Measurements from ENCODE around the gene TMEM220.
"Not testable (repeated sequence)": the region's sequence is repeated elsewhere in the genome, so short reads cannot be mapped to it uniquely, and the experiment has no call there.

The TMEM220 gene

DNA sequence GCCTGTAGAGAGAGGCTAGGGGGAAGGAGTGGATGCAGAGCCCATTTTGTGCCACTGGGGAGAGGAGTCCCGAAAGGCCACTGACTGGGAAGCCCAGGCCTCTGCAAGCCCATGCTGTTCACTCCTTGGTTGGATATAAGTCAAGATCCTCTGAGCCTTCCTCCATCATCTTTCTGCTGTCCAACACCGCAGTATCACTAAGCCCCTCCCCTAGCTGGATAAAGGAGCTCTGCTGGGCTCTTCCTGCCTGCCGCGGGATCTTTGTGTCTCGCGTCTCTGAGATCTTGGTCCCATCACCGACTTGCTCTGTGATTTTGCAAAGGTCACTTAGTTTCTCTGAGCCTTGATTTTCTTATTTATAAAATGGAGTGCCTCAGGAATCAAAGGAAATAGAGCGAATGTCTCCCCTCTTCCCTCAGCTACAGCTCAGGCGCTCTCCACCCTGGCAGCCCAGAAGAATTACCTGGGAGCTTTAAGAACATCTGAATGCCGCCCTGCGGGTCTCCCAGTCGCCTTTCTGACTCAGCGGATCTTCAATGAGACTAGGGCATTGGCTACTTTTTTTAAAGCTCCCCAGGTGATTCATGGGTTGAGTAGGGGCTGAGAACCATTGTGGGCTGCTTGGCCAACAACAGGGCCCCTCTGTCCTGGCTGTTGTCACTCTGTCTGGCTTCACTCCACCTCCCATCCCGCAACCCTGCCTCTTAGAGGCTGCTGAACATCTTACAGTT lies 25.2 kb upstream of the TMEM220 start:
- no peak for DNase-seq (ENCODE audit: low read depth)

DNA sequence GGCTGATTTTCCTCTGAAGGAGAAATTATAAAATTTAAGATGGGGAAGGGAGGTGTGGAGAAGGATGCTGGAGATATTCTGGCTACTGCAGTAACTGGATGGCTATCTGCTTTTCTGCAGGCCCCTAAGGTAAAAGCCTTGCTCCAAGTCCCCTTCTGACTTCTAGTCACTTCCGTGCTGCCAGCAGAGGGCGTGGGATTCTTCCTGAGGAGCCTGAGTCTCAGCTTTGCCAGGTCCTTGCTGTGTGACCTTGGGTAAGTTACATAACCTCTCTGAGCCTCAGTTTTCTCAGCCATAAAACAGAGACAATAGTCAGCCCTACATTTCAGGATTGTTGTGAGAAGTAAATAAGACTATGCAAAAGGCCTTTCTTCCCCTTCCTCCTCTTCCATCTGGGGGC lies 24.3 kb upstream of the TMEM220 start:
- no peak for DNase-seq (ENCODE audit: low read depth)

DNA sequence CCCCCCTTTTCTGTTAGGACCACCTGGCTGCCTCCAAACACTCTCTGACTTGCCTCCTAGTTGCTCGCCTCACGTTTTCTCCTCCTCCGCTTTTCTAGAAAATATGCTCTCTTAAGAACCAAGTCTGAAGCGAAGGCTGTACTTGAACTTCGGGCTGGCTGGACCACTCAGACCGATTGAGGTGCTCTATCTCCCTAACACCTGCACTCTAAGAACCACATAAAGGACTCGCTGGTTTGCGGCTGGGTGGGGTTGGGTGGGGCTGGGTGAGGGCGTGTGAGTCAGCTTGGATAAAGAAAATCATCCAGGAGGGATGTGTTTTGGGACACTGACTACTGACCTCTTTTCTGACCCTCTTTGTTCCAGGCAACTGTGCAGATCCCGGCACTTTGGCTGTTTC lies 22.9 kb upstream of the TMEM220 start:
- DNase-seq (ENCODE audit: low read depth) = no peak

DNA sequence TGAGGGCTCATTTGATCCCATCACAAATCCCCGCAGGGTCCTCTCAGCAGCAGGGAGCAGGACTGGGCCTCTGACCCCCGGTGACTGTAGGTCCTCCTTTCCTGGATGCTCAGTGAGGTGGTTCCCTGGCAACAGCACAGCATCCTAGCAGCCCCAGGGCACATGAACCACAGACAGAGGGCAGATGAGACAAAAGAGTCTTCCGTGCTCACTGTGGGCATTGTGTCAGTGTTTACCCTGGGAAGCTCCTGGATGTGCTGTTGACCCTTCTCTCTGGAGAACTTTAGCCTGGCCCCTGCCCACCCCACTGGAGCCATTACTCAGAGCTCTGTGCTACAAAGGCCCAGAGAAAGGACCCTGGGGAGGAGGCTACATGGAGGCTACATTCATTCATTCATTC lies 21.7 kb upstream of the TMEM220 start:
- DNase-seq (ENCODE audit: low read depth) = no peak

DNA sequence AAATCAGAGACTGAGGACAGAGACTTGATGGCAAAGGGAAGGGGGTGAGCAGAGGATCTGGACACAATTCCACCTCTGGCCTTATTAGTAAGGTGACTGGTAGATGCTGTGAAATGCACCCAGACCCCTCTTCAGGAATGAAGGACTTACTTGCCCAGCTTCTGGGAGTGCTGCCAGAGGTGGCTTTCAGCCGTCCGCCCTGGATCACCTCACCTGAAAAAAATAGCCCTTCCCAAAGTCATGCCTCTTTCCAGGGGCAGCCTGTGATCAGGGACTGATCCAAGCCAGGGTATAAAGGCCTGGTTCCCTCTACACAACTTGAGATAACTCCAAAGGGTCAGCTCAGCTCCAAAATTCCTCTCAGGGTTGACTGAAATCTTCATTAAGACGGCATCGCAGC lies 20.4 kb upstream of the TMEM220 start:
- DNase-seq (ENCODE audit: low read depth) = no peak

DNA sequence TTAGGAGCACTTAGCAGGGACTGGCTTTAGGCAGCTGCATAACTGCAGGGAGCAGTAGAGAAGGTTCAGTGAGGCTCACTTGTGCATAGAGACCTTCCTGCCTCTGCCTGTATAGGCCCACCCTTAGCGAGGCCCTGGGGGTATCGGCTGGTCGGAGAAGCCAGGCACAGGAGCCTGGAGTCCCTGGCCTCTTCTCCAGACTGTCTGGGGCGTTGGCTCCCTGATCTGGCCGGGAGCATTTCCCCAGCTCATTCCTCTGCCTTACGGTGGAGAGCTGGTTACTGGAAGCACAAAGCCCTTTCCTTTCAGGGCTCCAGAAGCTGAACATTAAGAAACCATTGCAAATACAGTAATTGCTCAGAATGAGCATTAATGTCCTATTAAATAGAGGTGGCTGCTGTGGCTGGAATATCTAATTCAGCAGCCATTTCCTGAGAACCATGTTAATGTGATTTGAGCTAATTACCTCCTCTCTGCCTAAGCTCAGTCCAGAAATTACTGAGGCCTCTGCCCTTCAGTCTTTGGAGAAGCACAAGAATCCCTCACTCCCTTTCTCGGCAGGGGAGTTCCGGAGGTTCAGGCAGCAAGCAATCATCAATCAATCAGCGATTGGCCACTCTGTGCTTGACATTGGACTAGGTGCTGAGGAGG lies 18.8 kb upstream of the TMEM220 start:
- no peak for DNase-seq (ENCODE audit: low read depth)

DNA sequence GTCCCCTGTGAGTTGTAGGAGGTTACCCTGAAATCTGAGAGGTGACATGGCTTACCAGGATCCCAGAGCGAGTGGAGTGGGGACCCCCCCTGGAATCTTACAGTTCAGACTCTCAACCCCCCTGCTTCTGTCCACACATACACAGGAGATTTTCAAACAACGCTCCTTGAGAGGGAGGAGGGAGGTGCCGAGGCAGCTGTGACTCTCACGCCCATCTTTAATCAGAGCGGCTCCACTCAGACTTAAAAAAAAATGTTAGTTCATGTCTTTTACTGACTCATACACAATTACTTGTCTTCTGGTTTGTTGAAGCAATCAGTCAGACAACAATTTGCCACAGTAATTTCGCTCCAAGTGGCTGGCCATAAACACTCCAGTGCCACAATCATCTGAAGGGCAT lies 15.4 kb upstream of the TMEM220 start:
- no peak for DNase-seq (ENCODE audit: low read depth)

DNA sequence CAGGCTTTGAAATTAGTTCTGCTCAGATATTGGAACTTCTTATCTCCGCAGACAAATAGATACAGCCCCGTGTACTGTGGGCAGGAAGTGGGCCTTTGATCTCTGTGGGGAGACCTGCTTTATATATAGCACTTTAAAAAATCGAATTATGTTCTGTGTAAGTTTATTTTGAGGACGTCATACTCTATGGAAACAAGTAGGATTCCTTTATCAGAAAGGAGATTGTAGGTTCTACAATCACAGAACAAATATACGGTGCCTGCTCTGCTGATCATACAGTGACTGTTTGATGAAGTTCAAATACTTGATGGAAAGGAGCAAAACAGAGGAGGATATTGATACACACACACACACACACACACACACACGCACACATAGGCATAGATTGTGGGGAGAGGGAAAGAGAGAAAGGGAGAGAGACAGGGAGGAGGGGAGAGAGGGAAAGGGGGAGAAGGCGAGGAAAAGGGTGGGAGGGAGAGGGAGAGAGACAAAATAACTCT lies 14.7 kb upstream of the TMEM220 start:
- DNase-seq (ENCODE audit: low read depth) = no peak

DNA sequence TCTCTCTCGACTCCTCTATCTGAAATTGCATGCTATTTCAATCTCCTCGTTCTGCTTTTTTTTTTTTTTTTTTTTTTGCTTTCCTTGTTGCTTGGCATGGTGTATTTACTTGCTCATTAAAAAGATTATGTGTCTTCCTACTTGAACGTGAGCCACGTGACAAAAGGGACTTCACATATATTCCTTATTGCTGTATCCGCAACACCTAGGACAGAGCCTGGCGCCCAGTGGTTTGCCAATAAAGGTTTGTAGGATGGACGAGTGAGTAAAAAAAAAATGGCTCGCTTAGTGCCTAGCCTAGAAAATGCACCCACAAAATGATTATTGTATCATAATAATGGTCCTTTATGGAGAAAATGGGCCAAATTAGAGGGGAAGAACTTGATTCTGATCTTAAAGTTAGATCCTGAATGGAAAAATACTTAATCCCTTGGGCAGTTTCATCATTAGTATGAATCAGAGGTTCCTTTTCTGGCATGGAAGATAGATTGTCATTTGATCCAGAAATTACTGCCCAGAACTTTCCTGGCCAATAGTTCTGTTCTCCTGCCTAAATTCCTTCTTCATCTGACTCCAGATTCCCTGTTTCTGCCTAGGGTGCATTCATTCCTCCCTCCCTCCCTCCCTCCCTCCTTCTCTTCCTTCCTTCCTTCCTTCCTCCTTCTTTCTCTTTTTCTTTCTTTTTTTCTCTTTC lies 13.6 kb upstream of the TMEM220 start:
- DNase-seq (ENCODE audit: low read depth) = no peak

DNA sequence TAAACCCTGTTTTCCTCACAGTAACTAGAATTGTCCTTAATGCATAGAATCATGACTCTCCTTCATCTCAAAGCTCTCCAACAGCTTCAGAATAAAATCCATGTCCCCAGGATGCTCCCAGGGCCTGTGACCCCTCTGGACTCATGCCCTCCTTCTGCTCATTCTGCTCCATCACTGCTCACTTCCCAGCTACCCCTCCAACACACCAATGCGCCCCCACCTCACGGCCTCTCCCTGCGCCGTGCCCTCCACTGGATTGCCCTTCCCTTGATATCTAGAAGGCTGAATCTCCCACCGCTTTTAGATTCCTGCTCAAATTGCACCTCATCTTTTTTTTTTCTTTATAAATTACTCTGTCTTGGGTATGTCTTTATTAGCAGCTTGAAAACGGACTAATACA lies 12.6 kb upstream of the TMEM220 start:
- no peak for DNase-seq (ENCODE audit: low read depth)

DNA sequence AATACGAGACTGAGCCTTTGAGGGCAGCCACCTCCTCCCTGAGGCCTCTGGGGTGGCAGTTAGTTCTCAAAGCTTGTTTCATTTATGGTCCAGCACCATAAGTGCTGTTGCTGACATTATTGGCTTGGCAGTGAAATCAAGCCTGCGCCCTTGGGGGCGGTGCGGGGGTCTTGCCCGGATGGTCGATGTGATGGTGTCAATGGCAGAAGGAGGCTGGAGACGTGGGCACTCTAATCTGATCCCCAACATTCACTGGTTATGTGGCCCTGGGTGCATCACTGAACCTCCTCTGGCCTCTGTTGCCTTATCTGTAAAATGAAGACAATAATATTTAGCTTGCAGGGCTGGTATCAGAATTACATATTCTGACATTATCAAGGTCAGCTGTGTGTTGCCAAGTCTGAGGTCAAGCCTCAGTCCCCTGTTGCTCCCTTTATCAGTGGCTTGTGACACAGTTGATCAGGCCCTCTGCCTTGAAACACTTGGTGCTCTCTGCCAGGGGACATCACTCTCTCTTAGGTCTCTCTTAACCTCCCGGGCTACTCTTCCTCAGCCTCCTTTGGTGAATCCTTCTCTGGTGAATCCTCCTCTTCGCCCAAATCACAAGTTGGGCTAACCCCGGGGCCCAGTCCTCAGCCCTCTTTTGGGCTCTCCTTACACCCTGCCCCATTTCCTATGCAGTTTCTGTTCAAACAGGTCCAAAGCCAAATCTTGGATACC lies 11.8 kb upstream of the TMEM220 start:
- DNase-seq (ENCODE audit: low read depth) = no peak

DNA sequence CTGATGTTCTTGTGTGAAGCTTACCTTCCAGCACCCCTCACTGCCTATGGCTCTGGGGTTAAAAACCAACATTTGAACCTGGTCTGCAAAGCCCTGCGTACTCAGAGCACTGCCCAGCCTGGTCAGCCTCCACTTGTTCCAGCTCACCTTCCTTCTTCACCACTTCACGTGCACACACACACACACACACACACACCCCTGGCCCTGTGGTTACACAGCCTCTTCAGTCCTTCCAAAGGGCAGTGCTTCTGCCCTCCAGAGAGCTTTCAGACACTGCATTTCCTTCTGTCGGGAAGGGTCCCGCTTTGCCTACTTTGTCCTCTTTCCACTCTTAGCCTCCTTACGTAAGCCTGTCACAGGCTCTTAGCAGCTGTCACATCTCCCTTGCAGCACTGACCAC lies 9.6 kb upstream of the TMEM220 start:
- no peak for DNase-seq (ENCODE audit: low read depth)

DNA sequence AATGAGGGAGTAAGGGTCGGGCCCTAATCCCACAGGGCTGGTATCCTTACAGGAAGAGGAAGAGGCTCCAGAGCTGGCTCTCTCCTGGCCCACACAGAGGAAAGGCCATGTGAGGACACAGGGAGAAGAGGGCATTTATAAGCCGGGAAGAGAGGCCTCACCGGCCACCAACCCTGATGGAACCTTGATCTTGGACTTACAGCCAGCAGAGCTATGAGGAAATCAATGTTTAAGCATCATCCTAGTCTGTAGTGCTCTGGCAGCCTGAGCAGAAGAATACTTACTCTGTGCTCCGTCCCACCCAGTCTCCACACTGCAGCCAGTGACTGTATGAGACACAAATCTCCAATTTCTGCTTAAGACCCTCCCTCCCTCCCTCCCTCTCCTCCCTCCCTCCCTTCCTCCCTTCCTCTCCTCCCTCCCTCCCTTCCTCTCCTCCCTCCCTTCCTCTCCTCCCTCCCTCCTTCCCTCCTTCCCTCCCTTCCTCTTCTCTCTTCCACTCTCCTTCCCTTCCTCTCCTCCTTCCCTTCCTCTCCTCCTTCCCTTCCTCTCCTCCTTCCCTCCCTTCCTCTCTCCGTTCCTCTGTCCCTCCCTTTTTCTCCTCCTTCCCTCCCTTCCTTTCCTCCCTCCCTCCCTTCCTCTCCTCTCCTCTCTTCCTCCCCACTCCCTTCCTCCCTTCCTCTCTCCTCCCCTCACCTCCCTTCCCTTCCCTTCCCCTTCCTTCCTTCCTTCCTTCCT lies 8.9 kb upstream of the TMEM220 start:
- DNase-seq (ENCODE audit: low read depth) = no peak

DNA sequence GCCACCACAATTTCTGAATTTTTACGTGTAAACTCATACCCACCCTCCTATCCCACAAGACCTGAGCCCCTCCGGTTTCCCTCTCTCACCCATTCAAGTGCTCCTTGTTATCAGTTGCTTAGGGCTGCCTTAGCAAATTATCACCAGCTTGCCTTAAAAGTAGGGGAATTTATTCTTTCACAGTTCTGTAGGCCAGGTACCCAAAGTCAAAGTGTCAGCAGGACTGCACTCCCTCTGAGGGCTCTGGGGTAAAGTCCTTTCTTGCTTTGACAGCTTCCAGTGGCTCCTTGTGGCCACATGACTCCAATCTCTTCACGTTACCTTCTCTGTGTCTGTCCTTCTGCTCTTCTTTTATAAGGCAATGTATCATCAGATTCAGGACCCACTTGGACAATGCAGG lies 7.9 kb upstream of the TMEM220 start:
- DNase-seq (ENCODE audit: low read depth) = no peak

DNA sequence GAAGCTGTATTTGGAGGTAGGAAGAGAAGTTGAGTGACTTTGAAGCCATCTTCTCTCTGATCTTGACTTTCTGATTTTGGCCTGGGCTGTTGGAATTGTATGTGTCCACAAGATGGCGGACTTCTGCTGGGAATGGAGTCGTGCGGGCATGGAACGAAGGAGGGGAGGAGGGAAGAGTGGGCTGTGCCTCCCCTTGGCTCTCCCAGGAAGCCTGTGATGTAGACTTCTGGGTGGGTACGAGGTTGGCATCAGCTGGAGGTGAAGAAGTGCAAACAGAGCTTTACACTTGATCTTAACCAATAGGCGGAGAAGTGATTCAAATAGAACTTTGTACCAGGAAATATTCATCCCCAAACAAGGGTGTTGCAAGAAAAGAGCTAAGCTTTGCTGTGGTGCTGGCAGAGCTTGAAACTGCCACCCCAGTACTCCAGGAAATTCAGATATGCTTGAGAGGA lies 7.4 kb upstream of the TMEM220 start:
- no peak for DNase-seq (ENCODE audit: low read depth)

DNA sequence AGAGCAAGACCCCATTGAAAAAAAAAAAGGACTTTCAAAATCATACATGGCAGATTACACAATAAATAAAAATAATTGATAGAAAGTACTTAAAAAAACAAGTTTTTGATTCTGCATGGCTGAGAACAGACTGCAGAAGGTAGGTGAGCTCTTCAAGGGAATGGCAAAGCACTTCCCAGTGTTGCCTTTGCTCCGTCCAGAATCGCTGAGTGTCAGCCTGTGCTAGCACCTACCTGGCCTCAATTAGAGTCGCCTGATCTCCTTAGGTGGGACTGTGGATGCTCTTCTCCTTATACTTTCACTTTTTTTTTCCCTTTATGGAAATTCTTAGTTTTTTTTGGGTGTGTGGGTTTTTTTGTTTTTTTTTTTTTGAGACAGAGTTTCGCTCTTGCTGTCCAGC lies 6.0 kb upstream of the TMEM220 start:
- no peak for DNase-seq (ENCODE audit: low read depth)

DNA sequence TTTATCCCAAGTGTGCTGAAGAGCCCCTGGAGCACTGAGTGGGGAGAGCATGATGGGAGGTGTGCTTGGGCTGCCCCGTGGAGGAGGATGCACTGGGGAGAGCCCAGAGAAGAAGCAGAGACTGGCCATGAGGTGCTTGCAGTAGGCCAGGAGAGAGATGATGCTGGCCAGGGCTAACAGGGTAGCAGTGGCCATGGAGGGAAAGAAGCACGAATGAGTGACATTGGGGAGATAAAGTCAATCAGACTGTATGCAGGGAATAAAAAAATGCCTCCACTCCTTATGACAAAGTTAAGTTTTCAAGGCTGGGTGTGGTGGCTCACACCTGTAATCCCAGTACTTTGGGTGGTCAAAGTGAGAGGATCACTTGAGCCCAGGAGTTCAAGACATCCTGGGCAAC lies 5.4 kb upstream of the TMEM220 start:
- DNase-seq (ENCODE audit: low read depth) = no peak

DNA sequence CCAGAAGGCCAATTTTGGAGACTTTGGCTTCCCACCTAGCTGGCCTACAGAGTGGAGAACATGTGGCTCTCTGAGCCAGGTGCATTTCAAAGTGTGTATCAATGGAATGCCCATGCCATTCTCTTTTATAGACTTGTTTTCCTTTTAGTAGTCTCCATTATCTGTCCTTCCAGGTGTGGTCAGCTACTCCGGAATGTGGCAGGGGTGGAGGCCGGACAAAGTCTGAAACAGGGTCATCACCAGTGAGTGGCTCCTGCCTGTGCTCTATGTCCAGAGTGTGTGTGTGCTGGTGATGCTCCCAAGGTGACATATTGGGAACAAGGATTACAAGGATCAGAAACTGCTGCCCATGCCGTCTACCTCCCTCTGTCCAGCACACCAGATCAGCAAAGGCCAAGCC lies 3.8 kb upstream of the TMEM220 start:
- DNase-seq (ENCODE audit: low read depth) = no peak

DNA sequence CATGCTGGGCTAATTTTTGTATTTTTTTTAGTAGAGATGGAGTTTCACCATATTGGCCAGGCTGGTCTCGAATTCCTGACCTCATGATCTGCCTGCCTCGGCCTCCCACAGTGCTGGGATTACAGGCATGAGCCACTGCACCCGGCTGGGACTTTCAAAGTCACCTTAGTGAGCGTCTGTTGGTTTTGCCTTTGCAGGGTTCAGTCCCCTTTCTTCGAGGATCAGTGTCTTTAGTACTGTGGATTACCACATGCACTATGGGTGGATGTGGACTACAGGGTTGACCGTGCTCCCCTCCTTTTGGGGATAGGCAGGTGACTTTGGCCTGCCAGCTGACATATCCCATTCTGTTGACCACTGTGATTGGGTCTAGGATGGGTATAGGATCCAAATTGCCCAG lies 2.3 kb upstream of the TMEM220 start:
- not testable (repeated sequence) for DNase-seq (ENCODE audit: low read depth)

DNA sequence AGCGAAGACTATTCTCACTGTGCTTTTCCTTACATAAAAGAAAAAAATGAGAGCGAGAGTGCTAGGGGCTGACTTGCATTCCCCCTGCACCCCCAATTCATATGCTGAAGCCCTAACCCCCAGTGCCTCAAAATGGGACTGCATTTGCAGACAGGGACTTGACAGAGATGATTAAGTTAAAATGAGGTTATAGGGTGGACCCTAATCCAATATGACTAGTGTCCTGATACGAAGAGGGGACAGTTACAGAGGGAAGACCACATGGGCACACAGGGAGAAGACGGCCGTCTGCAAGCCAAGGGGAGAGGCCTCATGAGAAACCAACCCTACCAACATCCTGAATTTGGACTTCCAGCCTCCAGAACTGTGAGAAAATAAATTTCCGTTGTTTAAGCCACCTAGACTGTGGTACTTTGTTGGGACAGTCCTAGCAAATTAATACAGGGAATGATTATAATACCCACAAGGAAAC lies 1.6 kb upstream of the TMEM220 start:
- DNase-seq (ENCODE audit: low read depth) = no peak

DNA sequence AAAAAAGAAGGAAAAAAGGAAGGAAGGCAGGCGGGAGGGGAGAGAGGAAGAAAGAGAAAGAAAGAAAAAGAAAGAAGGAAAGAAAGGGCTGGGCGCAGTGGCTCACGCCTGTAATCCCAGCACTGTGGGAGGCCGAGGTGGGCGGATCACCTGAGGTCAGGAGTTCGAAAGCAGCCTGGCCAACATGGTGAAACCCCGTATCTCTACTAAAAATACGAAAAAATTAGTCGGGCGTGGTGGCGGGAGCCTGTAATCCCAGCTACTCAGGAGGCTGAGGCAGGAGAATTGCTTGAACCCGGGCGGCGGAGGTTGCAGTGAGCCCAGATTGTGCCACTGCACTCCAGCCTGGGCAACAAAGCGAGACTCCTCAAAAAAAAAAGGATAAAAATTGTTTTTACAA lies 424 bp upstream of the TMEM220 start:
- not testable (repeated sequence) for DNase-seq (ENCODE audit: low read depth)
